RWPE1 (cell line): ENCODE measurements around the gene SSTR5.

ENCODE experiments used
- CTCF ChIA-PET: fragments of 350-600 bp; sonication (Branson Sonifier 250); formaldehyde crosslinking; extraction: SDS; loops from one replicate; lab custom pipeline; 2021; lab: Yijun Ruan, JAX
- POLR2A ChIA-PET: fragments of 400-600 bp; formaldehyde crosslinking; extraction: SDS; loops from one replicate; lab custom pipeline; 2020; ENCODE audit warnings: antibody characterized with exemption; ENCODE audit not compliant: low non-redundant PET; lab: Yijun Ruan, JAX
- DNase-seq: peaks from one replicate; pipeline ENCODE4 v3.0.0; 2012; ENCODE audit warnings: low spot score
- H3K27ac ChIP-seq: fragments of 450-650 bp; 2 replicates; pipeline ENCODE4 v1.5.1; 2017
- TF ChIP-seq, protein P1 (sequence below): fragments of 450-650 bp; conservative IDR thresholded peaks from 2 replicates; pipeline ENCODE4 v1.5.1; 2017; ENCODE audit warnings: low read depth, mild to moderate bottlenecking

Gene SSTR5

DNA sequence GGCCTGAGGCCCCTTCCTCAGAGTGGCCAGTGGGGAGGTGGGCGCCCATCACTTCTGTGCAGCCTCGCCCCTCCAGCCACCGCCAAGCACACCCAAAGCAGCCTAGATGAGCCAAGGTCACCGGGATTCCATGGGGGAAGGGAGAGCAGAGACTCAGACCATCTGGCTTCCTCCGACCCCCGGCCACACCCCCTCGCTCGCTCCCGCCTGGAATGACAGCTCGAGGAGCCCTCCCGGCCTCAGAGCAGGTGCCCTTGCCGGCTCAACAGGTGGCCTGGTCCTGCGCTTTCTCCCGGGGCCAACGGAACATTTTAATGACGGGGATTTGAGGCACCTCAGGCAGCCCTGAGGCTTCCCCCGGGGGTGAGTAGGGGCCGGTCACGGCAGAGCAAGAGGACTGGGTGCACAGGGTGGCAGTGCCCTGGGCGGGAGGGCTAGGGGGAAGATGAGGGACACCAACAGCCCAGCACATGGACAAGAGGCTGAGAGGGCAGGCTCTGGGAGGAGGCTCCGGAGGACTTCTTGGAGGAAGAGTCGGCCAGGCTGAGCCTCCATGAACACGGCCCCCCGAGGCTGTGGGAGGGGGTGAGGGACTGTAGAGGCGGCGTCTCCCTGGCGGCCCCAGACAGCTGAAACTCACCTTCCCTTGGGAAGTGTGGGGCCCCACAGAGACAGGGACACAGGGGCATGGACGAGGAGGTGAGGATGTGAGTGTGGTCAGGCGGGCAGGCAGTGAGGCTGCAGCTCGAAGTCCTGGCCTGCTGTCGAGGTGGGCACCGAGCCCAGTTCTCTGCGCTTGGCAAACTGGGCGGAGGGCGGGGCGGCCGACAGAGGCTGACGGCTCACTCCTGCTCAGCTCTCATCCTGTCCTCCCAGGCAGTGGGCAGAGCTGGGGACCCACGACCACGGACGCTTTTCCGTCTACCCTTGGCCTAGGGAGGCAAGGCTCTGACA lies 36.0 kb downstream of the SSTR5 start:
- ChIA-PET CTCF (interaction anchor here (0.6 kb wide), 1 partner anchor 125 kb away, joined by 4 read pairs; no protein-coding TSS in a partner anchor), POLR2A (no interaction called here)
- DNase-seq: peak; percentile 16
- no peak overlapping the region for H3K27ac ChIP-seq
- TF ChIP-seq, protein P1, sequence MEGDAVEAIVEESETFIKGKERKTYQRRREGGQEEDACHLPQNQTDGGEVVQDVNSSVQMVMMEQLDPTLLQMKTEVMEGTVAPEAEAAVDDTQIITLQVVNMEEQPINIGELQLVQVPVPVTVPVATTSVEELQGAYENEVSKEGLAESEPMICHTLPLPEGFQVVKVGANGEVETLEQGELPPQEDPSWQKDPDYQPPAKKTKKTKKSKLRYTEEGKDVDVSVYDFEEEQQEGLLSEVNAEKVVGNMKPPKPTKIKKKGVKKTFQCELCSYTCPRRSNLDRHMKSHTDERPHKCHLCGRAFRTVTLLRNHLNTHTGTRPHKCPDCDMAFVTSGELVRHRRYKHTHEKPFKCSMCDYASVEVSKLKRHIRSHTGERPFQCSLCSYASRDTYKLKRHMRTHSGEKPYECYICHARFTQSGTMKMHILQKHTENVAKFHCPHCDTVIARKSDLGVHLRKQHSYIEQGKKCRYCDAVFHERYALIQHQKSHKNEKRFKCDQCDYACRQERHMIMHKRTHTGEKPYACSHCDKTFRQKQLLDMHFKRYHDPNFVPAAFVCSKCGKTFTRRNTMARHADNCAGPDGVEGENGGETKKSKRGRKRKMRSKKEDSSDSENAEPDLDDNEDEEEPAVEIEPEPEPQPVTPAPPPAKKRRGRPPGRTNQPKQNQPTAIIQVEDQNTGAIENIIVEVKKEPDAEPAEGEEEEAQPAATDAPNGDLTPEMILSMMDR: no peak

DNA sequence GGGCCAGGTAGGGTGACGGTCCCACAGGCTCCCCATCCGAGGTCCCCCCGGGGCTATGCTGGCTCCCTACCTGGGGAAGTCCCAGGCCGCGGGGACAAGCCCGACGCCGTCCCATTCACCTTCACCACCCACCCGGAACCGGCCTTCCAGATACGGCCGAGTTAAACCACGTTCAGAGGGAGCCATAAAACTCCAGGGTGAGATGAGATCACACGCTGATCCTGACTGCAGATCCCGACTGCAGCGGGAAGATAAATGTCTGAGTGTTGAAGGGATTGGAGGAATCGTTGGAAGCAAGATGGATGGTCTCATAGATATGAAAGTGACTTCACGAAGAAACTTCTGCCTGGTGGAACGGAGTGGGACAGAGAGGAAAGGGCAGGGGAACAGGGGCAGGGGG lies 37.1 kb downstream of the SSTR5 start:
- no peak overlapping the region for H3K27ac ChIP-seq
- TF ChIP-seq, protein P1: no peak
- ChIA-PET POLR2A (no interaction called here), CTCF (no interaction called here)
- DNase-seq: no peak

DNA sequence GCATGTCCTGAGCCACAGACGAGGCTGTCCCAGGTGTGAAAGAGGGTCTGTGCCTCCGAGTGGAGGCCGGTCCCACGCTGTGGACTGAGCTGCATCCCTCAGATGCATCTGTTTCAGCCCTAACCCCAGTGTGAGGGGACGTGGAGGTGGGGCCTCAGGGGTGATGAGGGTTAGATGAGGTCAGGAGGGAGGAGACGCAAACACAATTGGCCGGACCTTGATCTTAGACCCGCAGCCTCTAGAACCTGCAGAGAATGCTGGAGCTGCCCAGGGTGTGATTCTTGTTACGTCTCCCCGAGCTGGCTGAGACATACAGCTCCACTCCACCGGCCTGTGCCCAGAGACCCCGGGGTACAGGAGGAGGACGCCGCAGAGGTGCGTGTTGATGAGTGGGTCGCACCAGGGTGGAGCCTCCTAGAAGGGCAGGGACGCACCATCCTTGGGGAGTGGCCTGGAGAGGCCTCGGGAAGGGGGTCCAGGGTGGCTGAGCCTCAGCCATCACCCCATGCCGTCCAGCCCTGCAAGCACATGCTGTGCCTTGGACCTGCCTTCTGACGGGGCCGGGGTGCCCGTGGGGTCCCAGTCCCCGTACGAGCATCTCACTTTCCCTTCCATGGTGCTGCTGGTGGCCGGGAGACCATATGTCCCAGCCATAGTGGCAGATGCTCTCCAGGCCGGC lies 40.1 kb downstream of the SSTR5 start:
- CTCF ChIA-PET: interaction anchor here (0.6 to 1.0 kb wide), 4 partner anchors 14 to 65 kb away, joined by 3 to 5 read pairs (median 4); no protein-coding TSS in a partner anchor
- DNase-seq: no peak
- TF ChIP-seq, protein P1: no peak
- H3K27ac ChIP-seq: no peak overlapping the region
- POLR2A ChIA-PET: no interaction called here

DNA sequence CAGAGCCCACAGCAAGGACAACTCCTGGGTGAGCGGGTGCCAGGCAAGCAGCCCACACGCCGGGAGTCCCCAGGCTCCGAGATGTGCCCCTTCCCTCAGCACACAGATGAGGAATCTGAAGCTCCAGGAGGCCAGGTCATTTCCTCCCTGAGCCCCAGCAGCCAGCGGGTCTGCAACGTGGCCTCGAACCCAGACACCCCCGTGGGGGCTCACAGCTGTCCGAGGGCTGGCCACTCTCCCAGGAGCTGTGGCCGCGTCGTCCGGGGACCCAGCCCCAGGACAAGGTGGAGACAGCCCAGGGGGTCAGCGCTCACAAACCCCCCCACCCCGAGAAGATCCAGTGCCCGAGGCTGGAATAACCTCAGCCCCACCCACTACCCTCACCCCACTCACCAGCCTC lies 40.9 kb downstream of the SSTR5 start:
- no peak overlapping the region for H3K27ac ChIP-seq
- DNase-seq: no peak
- TF ChIP-seq, protein P1: no peak
- CTCF ChIA-PET: no interaction called here
- POLR2A ChIA-PET: no interaction called here

DNA sequence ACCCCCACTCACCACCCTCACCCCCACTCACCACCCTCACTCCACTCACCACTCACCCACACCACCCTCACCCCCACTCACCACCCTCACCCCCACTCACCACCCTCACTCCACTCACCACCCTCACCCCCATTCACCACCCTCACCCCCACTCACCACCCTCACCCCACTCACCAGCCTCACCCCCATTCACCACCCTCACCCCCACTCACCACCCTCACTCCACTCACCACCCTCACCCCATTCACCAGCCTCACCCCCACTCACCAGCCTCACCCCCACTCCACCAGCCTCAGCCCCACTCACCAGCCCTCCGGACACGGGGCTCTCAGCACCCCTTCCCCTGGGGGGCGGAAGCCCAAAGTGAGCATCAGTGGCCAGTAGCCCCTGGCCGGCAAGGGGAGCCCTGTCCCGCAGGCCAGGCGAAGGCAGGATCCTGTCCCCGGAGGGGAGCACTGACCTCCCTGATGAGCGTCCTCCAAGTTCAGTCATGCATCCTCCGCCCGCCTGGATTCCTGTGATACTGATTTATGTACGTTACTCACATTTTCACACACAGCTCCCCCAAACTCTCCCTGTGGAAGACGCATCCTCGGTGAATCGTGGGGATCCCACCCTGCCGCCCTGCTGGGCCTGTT lies 41.5 kb downstream of the SSTR5 start:
- H3K27ac ChIP-seq: no peak overlapping the region
- ChIA-PET CTCF (interaction anchor here (0.5 kb wide), 1 partner anchor 73 kb away, joined by 4 read pairs; no protein-coding TSS in a partner anchor), POLR2A (no interaction called here)
- TF ChIP-seq, protein P1: no peak
- no peak for DNase-seq

DNA sequence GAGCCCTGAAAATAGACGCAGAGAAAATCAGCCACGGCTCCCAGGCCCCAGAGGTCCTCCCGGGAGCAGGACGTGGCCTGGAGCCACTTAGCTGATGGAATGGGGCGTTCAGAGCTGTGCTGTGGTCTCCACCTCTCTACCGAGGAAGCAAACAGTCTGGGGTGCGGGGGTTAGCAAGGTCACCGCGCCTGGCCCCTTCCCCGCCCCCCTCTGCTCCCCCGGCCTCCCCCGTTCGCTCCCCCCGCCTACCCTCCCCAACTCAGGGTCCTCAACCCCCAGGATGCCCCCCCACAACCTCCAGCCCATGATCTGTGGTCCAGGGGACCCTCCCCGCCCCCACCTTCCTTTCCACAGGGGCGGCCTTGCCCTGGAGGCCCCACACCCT lies 44.1 kb downstream of the SSTR5 start:
- CTCF ChIA-PET: interaction anchor here (1.2 kb wide), 1 partner anchor 11 kb away, joined by 3 read pairs; no protein-coding TSS in a partner anchor
- POLR2A ChIA-PET: no interaction called here
- TF ChIP-seq, protein P1: no peak
- H3K27ac ChIP-seq: no peak overlapping the region
- no peak for DNase-seq
